ENCODE data around the gene ANKRD11.

The ANKRD11 gene

DNA sequence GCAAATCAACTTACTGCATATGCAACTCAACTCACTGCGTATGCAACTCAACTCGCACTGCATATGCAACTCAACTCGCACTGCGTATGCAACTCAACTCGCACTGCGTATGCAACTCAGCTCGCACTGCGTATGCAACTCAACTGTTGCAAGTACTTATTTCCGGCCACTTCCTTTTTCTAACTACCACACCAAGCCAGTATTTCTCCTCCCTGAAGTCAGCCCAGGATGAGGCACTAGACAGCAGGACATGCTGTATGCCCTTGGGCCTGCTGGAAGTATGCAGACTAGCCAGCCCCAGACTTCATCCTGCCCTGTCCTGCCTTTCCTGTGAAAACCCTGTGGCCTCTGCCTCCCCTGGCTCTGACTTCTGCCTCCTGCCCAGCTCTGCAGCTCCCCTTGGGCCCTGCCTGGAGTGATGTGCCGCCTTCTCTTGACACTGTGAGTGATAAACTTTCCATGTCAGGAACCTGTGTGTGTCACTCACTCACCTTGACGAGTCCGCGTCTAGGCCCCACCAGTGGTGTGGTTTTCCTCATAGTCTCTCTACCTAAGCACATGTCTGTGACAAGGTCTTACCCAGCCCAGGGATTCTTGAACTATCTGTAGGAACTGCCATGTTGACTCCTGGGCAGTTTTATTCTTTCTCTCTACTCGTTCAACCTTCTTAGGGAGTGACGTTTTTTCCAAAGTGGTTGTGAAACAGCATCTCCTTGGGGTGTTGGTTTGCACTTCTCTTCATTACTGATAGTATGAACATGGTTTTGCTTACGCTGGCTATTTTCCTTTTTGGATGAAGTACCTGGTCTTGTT lies 256.5 kb downstream of the ANKRD11 start:
- DNase-seq (ENCODE audit: low read depth), result no peak

DNA sequence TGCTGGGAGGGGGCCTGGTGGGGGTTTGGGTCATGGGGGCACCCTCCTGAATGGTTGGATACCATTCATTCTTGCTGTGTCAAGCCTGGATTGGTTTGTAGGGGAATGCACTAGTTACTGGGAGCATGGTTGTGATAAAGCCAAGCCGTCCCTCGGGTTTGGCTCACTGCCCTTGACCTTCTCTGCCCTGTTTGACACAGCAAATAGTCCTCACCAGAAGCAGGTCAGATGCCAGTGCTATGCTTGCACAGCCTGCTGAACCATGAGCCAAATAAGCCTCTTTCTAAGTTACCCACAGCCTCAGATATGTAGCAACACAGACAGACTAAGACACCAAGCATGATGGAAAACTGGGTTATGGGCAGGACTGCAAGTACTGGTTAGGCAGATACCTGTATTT lies 258.3 kb downstream of the ANKRD11 start:
- DNase-seq (ENCODE audit: low read depth), result no peak

DNA sequence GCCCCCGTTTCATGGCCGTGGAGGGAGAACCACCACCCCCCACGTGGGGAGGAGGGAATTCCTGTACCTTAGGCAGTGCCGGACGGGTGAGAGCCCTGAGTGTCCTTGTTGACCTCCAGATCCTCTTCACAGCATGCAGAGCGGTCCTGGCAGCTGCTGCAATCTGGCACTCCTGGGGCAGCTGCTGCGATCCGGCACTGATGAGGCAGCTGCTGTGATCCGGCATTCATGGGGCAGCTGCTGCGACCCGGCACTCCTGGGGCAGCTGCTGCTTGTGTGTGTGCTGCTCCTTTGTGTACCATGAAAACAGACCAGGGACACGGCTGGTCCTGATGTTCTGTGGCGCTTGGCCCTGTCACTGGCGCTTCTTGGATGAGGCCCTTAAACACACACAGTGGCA lies 260.1 kb downstream of the ANKRD11 start:
- DNase-seq (ENCODE audit: low read depth), result no peak

DNA sequence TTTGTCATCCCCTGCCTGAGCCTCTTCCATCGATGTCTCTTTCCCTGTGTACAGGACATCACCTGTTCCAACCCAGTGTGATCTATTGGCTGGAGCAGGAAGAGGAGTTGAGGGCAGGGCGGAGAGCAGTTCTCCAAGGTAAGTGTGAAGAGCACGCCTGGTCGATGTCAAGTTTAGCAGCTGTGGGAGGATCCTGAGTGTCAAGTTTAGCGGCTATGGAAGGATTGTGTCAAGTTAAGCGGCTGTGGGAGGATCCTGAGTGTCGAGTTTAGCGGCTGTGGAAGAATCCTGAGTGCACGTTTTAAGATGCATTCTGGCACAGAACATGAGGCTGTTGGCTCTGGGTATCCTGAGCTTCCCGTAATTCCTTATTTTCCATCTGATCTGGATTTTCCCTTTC lies 265.7 kb downstream of the ANKRD11 start:
- no peak for DNase-seq (ENCODE audit: low read depth)

DNA sequence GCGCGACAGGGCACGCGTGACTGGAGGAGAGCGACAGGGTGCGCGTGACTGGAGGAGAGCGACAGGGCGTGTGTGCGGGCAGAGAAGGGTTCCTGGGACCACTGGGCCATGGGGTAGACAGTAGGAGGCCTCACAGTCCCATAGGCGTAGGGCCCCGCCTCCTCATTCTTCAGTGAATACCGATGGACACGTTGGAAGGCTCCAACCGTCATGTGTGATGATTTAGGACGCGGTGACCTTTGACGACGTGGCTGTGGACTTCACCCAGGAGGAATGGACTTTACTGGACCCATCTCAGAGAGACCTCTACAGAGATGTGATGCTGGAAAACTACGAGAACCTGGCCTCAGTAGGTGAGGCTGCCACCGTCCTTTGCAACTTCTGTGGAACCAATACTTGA lies 267.4 kb downstream of the ANKRD11 start:
- no peak for DNase-seq (ENCODE audit: low read depth)

DNA sequence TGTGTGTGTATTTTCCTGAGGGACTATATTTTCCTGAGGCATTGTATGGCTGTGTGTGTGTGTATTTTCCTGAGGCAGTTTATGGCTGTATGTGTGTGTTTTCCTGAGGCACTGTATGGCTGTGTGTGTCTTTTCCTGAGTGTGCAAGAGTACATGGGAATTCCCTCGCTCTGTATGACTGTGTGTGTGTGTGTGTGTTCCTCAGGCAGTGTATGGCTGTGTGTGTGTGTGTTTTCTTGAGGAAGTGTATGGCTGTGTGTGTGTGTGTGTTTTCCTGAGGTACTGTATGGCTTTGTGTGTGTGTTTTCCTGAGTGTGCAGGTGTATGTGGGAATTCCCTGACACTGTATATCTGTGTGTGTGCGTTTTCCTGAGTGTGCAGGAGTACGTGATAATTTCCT lies 268.8 kb downstream of the ANKRD11 start:
- no peak for DNase-seq (ENCODE audit: low read depth)

DNA sequence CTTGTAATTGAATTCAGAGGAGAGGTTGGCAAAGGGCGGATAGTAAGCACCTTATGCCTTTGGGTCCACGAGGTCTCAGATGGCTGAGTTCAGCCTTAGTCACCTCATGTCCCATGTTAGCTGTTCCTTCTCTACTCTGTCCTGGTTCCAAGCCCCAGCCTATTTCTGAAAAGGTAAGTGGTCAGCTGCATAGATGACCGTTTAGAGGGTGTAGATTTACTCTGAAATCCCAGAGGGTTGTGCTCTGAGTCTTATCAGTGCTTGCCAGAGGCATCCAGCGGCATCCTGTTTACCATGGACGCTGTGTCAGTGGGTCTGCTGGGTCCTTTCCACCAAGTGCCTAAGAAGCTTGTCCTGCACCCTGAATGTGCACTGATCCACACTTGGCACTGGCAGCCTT lies 271.0 kb downstream of the ANKRD11 start:
- no peak for DNase-seq (ENCODE audit: low read depth)

All from stimulated activated CD8-positive, alpha-beta memory T cell treated with anti-CD3 and anti-CD28 coated beads, Interleukin-12 subunit alpha, Interleukin-12 subunit beta, amount 100 ng/mL, for 4 hours (primary cell).